ENCODE results near the gene LRRK2. TPM values are rescaled to one million over a fixed set of nuclear protein-coding genes. Genes with fewer than 3 reads are reported as not detected.
"Not testable (repeated sequence)": the region's sequence is repeated elsewhere in the genome, so short reads cannot be mapped to it uniquely, and the experiment has no call there.

Gene LRRK2
- total RNA-seq, 1 experiment from 2014 or later = 0.66 TPM

GRCh38 chr12:40312982-40313576 is 88.3 kb downstream of the LRRK2 start:
- DNase-seq (ENCODE audit: low read depth) = no peak

DNA sequence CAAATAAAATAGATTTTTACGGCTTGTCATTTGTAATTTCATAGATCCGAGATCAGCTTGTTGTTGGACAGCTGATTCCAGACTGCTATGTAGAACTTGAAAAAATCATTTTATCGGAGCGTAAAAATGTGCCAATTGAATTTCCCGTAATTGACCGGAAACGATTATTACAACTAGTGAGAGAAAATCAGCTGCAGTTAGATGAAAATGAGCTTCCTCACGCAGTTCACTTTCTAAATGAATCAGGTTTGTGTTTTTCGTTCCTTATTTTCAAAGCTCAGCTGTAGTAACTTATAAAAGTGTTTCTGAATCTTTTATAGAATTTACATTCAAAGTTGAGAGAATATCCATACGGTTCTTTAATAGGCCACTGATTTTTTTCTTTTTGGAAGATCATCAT is 89.1 kb downstream of the LRRK2 start:
- no peak for DNase-seq (ENCODE audit: low read depth)

- no peak for DNase-seq (ENCODE audit: low read depth)
Measured at GRCh38 chr12:40314927-40315326, 90.1 kb downstream of the LRRK2 start.

DNA sequence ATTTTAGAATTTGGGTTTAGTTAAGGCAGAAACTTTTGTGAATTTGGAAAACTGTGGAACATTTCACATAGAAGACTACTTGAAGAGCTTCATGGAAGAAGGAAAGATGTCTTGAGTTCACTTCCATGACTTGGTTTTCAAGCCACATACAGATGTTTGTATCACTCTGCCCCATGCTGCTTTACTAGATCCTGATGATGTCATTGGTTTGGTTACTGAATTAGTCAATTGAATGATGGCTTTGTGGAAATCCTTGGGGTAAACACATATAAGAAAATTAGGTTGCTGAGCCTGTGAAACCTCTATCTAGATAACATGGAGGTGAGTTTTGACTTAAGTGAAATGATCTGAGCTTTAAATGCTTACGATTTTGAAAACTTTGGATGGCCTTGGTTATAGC is 90.6 kb downstream of the LRRK2 start:
- no peak for DNase-seq (ENCODE audit: low read depth)

DNA sequence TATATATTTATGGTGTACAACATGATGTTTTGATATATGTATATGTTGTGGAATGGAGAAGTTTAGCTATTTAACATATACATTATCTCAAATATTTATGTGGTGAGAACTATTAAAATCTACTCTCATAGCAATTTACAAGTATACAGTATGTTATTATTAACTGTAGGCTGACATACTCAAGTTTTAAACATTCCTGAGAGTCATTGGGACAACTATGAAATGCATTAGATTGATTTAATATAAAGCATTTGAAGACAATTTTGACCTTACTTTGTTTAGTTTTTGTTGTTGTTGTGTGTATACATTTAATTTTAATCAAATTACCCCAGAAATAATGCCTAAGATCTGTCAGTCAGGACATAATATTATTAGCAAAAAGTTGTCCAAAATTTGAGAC is 99.5 kb downstream of the LRRK2 start:
- DNase-seq (ENCODE audit: low read depth) = no peak

GRCh38 chr12:40325349-40325960 is 100.7 kb downstream of the LRRK2 start:
- peak; percentile 52 for DNase-seq (ENCODE audit: low read depth)

- DNase-seq (ENCODE audit: low read depth) = no peak
Measured at GRCh38 chr12:40327535-40327934, 102.7 kb downstream of the LRRK2 start.

- DNase-seq (ENCODE audit: low read depth) = no peak
Measured at GRCh38 chr12:40330180-40330579, 105.4 kb downstream of the LRRK2 start.

- no peak for DNase-seq (ENCODE audit: low read depth)
Measured at GRCh38 chr12:40331886-40332285, 107.1 kb downstream of the LRRK2 start.

GRCh38 chr12:40335991-40336390 is 111.2 kb downstream of the LRRK2 start:
- no peak for DNase-seq (ENCODE audit: low read depth)

DNA sequence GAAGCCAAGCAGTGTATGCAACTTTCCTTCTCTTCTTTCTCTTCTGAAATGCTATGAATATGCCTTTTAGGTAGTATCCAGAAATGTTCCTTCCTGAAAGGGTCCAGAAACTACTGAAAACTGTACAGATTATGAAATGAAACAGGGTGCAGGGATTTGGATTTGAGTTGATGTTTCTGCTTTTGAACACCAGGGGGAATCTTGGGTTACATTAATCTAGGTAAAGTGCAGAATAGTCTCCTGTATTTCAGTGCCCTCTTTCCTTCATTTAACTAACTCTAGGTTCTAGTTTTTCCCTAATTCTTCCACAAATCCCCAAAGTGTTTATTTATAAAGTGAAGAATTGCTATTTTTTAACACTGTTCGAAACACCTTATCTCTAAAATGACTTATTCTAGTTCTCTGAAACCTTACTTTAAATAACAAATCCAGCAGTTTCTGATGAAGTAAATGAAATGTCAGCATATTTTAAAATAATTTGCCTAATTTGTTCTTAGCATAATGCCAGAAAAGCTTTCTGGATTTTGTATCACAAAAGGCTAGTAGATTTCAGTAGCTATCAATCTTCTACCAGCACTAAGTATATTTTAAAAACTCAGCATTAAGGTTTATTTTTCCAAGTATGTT is 111.9 kb downstream of the LRRK2 start:
- peak; percentile 23 for DNase-seq (ENCODE audit: low read depth)

DNA sequence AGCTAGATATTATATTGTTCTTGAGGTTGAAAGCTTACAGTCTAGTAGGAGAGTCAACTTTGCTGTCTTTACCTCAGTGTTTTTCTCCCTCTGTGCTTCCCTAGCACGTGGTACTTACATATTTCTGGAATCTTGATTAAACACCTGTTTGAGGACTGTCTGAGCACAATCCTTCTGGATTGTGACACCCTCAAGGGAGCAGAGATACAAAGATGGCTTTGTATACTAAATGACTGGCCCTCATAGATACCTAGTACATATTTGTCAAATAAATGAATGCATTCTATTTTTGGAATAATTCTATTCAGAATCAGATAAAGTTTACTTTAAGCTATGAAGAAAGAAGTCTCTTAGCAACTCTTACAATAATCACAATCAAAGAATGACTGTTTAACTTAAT is 113.3 kb downstream of the LRRK2 start:
- no peak for DNase-seq (ENCODE audit: low read depth)

- DNase-seq (ENCODE audit: low read depth) = no peak
Measured at GRCh38 chr12:40338621-40339020, 113.8 kb downstream of the LRRK2 start.

GRCh38 chr12:40342010-40342409 is 117.2 kb downstream of the LRRK2 start:
- no peak for DNase-seq (ENCODE audit: low read depth)

DNA sequence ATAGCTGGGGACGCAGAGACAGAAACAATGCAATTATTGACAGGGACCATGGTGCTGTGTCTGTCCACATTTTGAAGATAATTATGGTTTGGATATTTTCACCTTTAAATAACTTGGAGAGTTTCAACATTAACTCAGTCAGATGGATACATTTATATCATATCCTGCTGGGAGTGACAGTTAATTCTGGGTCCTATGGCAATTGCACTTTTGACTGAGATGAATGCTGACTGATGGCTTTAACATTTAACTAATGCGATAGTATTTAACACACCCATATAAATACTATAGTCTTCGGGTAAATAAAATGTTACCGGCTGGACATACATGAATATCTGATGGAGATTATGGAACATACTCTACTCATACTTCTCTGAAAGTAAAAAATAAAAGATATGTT is 118.3 kb downstream of the LRRK2 start:
- DNase-seq (ENCODE audit: low read depth) = no peak

- no peak for DNase-seq (ENCODE audit: low read depth)
Measured at GRCh38 chr12:40344312-40344711, 119.5 kb downstream of the LRRK2 start.

GRCh38 chr12:40351976-40352375 is 127.2 kb downstream of the LRRK2 start:
- no peak for DNase-seq (ENCODE audit: low read depth)

GRCh38 chr12:40375076-40375475 is 150.3 kb downstream of the LRRK2 start:
- peak; percentile 7 for DNase-seq (ENCODE audit: low read depth)

GRCh38 chr12:40376533-40377267 is 151.9 kb downstream of the LRRK2 start:
- no peak for DNase-seq (ENCODE audit: low read depth)

DNA sequence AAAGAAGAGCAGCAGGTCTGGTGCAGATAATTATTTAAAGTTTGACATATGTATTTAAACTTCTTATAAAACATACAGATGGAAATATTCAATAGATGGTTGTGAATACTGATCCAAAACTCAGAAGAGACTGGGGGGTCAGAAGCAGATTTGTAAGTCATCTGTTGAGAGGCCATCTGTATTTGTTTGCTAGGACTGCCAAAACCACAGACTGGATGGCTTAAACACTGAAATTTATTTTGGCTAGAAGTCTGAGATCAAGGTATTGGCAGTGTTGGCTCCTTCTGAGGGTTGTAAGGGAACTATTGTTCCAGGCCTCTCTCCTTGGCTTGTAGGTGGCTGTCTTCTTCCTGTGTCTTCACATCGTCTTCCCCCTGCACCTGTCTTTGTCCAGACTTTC is 153.9 kb downstream of the LRRK2 start:
- no peak for DNase-seq (ENCODE audit: low read depth)

DNA sequence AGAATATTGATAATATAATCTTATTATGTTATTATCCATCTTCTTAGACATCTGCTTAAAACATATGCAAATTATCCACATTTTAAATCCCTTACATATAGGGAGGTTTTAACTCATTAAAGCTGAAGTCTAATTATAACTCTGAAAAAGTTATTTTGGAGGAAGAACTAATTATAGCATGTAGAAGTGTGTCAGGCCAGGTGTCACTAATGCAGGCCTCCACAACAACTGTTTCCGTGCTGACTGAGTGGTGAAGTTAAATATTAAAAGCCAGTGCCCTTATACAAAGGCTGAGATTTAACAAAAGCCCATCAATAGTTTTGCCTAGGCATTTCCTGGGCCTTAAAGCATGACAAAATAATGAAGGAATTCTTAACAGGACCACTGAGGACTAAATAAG is 157.4 kb downstream of the LRRK2 start:
- no peak for DNase-seq (ENCODE audit: low read depth)

- DNase-seq (ENCODE audit: low read depth) = not testable (repeated sequence)
Measured at GRCh38 chr12:40387279-40387678, 162.5 kb downstream of the LRRK2 start.

All from HT1080 (cell line).